Measurements from ENCODE around the gene FOSB. TPM values are rescaled to one million over a fixed set of nuclear protein-coding genes. Genes with fewer than 3 reads are reported as not detected.

The FOSB gene
- total RNA-seq, 2 experiments from 2014 or later, result 3.7 to 5.9 TPM

DNA sequence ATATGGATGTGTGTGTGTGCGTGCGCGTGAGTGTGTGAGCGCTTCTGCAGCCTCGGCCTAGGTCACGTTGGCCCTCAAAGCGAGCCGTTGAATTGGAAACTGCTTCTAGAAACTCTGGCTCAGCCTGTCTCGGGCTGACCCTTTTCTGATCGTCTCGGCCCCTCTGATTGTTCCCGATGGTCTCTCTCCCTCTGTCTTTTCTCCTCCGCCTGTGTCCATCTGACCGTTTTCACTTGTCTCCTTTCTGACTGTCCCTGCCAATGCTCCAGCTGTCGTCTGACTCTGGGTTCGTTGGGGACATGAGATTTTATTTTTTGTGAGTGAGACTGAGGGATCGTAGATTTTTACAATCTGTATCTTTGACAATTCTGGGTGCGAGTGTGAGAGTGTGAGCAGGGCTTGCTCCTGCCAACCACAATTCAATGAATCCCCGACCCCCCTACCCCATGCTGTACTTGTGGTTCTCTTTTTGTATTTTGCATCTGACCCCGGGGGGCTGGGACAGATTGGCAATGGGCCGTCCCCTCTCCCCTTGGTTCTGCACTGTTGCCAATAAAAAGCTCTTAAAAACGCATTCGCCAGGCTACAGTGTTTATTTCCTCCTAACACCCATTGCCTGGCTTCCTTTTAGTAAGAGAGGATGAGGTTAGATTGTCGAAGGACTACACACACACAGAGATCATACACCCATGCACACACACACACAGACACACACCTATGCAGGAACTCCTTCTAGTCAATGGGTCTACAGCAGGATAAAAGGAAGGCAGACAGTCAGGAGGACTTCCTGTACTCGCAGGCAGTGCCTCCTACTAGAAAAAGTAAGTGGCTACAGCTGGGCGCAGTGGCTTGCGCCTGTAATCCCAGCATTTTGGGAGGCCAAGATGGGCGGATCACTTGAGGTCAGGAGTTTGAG, 7.1 kb downstream of the FOSB start:
- peaks cover 10% of the 10 kb centered on the region for H3K36me3 Mint-ChIP-seq
- peak overlapping the region; percentile 36 for H3K27ac Mint-ChIP-seq
- H3K4me1 Mint-ChIP-seq (ENCODE audit: low read depth), result peaks cover 47% of the 10 kb centered on the region
- H3K4me3 Mint-ChIP-seq, result no peak overlapping the region
- no peak for DNase-seq
- CTCF ChIA-PET, result interaction anchor here (8.8 kb wide), 1 partner anchor 36 kb away, joined by 420 read pairs; no protein-coding TSS in a partner anchor
- no peaks in the 10 kb centered on the region for H3K9me3 Mint-ChIP-seq
- POLR2A ChIA-PET, result no interaction called here
- intact Hi-C loops (cut with micrococcal nuclease), result no loop called here
- H3K27me3 Mint-ChIP-seq, result no peaks in the 10 kb centered on the region

DNA sequence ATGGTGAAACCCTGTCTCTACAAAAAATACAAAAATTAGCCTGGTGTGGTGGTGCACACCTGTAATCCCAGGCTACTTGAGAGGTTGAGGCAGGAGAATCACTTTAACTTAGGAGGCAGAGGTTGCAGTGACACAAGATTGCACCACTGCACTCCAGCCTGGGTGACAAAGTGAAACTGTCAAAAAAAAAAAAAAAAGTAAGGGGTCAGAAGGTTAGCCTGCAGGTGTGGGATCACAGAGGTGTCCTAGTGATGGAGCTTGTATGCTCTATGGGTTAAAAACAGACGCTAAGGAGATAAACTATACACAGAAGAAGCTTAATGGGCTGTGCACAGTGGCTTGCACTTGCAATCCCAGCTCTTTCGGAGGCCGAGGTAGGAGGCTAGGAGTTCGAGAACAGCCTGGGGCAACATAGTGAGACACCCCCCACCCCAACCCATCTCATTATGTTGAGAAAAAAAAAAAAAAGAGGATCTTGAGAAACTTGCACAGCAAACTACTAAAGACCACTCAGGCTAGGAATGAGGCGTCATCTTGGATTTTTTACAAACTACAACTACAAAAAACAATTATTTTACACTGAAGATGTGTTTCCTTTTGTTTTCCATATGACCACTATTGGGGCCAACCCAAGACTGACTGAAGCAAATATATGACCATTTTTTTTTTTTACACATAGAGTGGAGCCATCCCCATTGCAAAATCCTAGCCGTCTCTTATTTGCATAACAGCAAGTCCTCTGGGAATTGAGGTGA, 7.9 kb downstream of the FOSB start:
- Mint-ChIP-seq H3K4me1 (ENCODE audit: low read depth) (peaks cover 39% of the 10 kb centered on the region), H3K4me3 (no peak overlapping the region), H3K27me3 (no peaks in the 10 kb centered on the region), H3K27ac (no peak overlapping the region), H3K9me3 (no peaks in the 10 kb centered on the region), H3K36me3 (peaks cover 10% of the 10 kb centered on the region)
- CTCF ChIA-PET, result interaction anchor here (1.4 to 8.8 kb wide), 2 partner anchors 9 to 37 kb away, joined by 3 to 420 read pairs; no protein-coding TSS in a partner anchor
- DNase-seq, result no peak
- intact Hi-C loops (cut with micrococcal nuclease), result no loop called here
- POLR2A ChIA-PET, result no interaction called here

DNA sequence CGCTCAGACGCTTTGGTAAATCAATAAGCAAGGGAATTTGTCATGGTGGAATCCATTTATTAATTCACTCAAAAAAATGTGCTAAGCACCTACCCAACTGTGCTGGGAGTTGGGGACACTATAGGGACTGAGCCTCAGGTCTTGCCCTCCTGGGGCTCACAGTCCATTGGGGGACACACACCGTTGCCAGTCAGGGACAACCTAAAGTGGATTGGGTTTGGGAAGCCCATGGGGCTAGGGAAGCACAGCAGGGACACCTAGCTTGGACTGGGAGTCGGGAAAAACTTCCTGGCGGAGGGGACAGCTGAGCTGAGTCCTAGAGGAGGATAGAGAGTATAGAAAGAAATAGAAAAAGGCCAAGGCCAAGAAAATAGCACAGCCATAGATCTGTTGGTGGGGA, 8.5 kb downstream of the FOSB start:
- H3K27me3 Mint-ChIP-seq, result no peaks in the 10 kb centered on the region
- H3K4me3 Mint-ChIP-seq, result no peak overlapping the region
- ChIA-PET CTCF (interaction anchor here (1.1 to 8.8 kb wide), 3 partner anchors 9 to 37 kb away, joined by 3 to 420 read pairs (median 4); no protein-coding TSS in a partner anchor), POLR2A (no interaction called here)
- no peak overlapping the region for H3K27ac Mint-ChIP-seq
- intact Hi-C loops (cut with micrococcal nuclease), result no loop called here
- DNase-seq, result no peak
- H3K9me3 Mint-ChIP-seq, result no peaks in the 10 kb centered on the region
- H3K36me3 Mint-ChIP-seq, result peaks cover 10% of the 10 kb centered on the region
- peaks cover 37% of the 10 kb centered on the region for H3K4me1 Mint-ChIP-seq (ENCODE audit: low read depth)

DNA sequence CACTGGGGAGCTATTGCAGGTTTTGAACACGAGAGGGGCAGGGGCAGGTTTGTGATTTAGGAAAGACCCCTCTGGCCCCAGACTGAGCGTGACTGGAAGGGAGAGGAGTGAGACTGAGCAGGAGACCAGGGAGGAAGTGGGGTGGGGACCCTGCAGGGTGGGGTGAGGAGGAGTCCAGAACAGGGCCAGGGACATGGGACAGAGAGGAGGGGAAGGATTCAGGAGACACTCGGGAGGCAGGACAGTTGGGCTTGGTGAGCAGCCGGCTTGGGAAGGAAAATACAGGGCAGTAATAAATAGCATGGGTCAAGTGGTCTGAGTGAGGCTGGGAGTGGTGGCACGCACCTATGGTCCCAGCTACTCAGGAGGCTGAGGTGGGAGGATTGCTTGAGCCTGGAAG, 9.4 kb downstream of the FOSB start:
- intact Hi-C loops (cut with micrococcal nuclease), result no loop called here
- peak overlapping the region; percentile 65 for H3K27ac Mint-ChIP-seq
- no peak for DNase-seq
- POLR2A ChIA-PET, result interaction anchor here (2.2 kb wide), 1 partner anchor 9 kb away, joined by 44 read pairs; the partner anchor contains the start of gene FOSB
- H3K9me3 Mint-ChIP-seq, result no peaks in the 10 kb centered on the region
- H3K4me3 Mint-ChIP-seq, result peak overlapping the region; percentile 46
- CTCF ChIA-PET, result interaction anchor here (1.1 to 8.8 kb wide), 5 partner anchors 9 to 74 kb away, joined by 4 to 420 read pairs (median 36); partner anchors contain the start of genes ERCC1, FOSB and PPP1R13L
- peaks cover 32% of the 10 kb centered on the region for H3K4me1 Mint-ChIP-seq (ENCODE audit: low read depth)
- no peaks in the 10 kb centered on the region for H3K27me3 Mint-ChIP-seq
- H3K36me3 Mint-ChIP-seq, result peaks cover 7% of the 10 kb centered on the region

DNA sequence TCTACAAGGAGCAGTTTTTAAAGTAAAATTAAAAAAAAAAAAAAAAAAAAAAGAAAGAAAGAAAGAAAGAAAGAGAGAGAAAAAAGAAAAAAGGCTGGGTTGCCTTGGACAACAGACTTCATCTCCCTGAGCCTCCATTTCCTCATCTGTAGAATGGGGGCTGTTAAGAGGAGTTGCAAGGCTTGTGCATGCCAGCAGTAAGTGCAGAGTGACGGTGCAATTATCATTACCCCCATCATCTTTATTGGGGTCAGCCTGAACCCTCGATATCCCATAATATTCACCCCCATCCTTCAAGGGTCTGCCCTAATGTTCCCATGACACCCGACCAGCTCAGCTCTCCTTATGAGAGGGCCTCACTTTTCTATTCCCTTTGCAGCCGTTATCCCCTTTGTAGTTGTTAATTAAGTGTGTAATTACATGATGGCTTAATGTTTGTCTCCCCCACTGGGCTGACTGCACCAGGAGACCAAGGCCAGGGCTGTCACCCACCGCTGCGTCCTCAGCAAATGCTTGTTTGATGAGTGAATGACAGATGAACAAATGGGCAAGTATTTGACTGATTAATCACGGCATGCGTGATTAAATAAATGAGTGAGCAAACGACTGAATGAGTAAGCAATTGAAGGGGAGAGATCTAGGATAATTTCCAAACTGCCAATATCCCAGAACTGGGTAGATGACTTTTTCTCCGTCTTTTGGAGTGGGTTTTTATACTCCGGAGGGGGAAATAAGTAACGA, 10.1 kb downstream of the FOSB start:
- intact Hi-C loops (cut with micrococcal nuclease), result loop anchor here (1.0 to 2.0 kb wide), 6 partner anchors 9 to 164 kb away; partner anchors contain the start of genes PPP1R13L and VASP
- DNase-seq, result peak; percentile 66
- Mint-ChIP-seq H3K27ac (peak overlapping the region; percentile 95), H3K9me3 (no peaks in the 10 kb centered on the region), H3K36me3 (peaks cover 4% of the 10 kb centered on the region), H3K4me3 (peak overlapping the region; percentile 61), H3K4me1 (ENCODE audit: low read depth) (peaks cover 29% of the 10 kb centered on the region), H3K27me3 (no peaks in the 10 kb centered on the region)
- POLR2A ChIA-PET, result interaction anchor here (0.8 to 2.2 kb wide), 7 partner anchors 10 to 168 kb away, joined by 3 to 44 read pairs (median 5); partner anchors contain the start of gene FOSB
- CTCF ChIA-PET, result interaction anchor here (0.7 to 8.8 kb wide), 30 partner anchors 10 to 300 kb away, joined by 3 to 420 read pairs (median 5); partner anchors contain the start of genes BLOC1S3, ERCC1, FOSB and GIPR

DNA sequence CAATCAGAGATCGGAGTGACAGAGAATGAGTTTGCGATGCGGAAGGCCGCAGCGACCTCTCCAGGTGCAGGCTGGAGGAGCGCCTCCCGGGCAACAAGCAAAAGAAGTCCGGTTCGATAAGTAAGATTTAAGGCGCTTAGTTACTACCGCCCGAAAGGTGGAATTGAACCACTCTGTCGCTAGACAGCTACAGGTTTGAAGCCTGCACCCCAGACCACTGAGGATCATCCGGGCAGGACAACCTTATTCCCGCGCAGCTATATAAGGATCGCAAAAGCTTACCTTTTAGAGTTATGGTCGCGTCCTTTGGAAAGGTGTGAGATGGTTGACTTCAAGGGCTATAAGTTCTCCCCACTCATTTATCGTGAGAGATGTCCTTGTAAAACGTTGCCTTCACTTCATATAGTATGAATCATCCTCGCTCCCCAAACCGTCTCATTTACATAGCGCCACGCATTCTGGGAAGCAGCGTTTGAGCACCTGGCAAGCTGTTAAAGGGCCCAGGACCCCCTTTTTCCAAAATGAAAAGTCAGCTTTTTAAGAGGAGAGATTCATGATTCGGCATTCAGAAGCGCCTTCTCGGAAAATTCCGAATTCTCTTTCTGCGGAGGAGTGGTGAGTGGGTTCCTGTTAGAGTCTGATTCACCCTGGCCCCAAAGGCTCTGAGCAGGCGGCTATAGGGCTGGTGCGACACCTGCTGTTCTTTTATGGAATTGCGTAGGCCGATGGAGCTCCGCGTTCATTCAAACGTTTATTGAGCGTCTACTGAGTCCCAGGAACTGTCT, 10.8 kb downstream of the FOSB start:
- H3K4me1 Mint-ChIP-seq (ENCODE audit: low read depth), result peaks cover 27% of the 10 kb centered on the region
- H3K9me3 Mint-ChIP-seq, result no peaks in the 10 kb centered on the region
- intact Hi-C loops (cut with micrococcal nuclease), result loop anchor here (1.0 to 2.0 kb wide), 7 partner anchors 9 to 164 kb away; partner anchors contain the start of genes PPP1R13L and VASP
- no peaks in the 10 kb centered on the region for H3K27me3 Mint-ChIP-seq
- H3K27ac Mint-ChIP-seq, result peak overlapping the region; percentile 95
- peaks cover 3% of the 10 kb centered on the region for H3K36me3 Mint-ChIP-seq
- ChIA-PET POLR2A (interaction anchor here (0.8 to 2.2 kb wide), 12 partner anchors 11 to 291 kb away, joined by 3 to 44 read pairs (median 3); partner anchors contain the start of genes FOSB and SIX5), CTCF (interaction anchor here (0.6 to 8.8 kb wide), 43 partner anchors 9 to 440 kb away, joined by 3 to 420 read pairs (median 4); partner anchors contain the start of genes BLOC1S3, ERCC1, FOSB and GIPR)
- H3K4me3 Mint-ChIP-seq, result peak overlapping the region; percentile 61
- peak; percentile 96 for DNase-seq

DNA sequence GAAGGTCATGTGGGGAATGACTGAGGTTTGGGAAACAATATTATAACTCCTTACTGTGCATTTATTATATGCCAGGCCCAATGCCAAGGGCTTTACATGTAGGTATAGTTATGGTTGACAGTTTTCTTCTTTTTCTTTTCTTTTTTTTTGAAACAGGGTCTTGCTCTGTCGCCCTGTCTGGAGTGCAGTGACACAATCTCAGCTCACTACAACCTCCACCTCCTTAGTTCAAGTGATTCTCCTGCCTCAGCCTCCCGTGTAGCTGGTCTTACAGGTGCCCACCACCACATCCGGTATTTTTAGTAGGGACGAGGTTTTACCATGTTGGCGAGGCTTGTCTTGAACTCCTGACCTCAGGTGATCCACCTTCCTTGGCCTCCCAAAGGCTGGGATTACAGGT, 15.2 kb downstream of the FOSB start:
- Mint-ChIP-seq H3K4me1 (ENCODE audit: low read depth) (peaks cover 23% of the 10 kb centered on the region), H3K27me3 (no peaks in the 10 kb centered on the region), H3K36me3 (peaks cover 3% of the 10 kb centered on the region), H3K4me3 (no peak overlapping the region), H3K27ac (no peak overlapping the region), H3K9me3 (no peaks in the 10 kb centered on the region)
- no peak for DNase-seq
- POLR2A ChIA-PET, result no interaction called here
- CTCF ChIA-PET, result interaction anchor here (1.2 to 4.9 kb wide), 2 partner anchors 43 to 71 kb away, joined by 5 to 125 read pairs; no protein-coding TSS in a partner anchor
- intact Hi-C loops (cut with micrococcal nuclease), result no loop called here

DNA sequence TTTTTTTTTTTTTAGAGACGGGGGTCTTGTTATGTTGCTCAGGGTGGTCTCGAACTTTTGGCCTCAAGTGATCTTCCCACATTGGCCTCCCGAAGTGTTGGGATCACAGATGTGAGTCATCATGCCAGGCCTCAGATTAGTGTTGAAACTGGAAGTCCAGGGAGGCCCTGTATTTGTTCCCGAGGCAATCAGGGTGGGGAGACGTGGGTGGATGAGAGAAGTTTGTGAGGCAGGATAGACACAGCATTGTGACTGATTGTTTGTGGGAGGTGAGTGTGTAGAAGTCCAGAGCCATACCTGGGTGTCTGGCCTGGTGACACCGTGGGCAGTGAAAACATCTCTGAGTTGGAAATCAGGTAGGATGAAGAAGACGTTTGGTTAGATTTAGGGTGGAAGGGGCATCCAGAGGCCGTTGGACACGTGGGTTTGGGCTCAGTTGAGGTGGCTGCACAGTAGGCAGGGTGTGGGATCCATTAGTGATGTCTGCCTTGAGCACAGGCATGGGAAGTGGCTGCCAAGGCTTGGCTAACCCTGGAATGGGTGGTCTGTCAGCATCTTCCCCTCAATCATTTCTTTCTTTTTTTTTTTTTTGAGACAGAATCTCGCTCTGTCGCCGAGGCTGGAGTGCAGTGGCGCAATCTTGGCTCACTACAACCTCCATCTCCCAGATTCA, 16.6 kb downstream of the FOSB start:
- CTCF ChIA-PET, result interaction anchor here (0.6 to 4.9 kb wide), 35 partner anchors 8 to 192 kb away, joined by 3 to 125 read pairs (median 6); partner anchors contain the start of genes ERCC1, FOSB, PPM1N and RTN2
- Mint-ChIP-seq H3K27ac (no peak overlapping the region), H3K4me3 (no peak overlapping the region), H3K4me1 (ENCODE audit: low read depth) (peaks cover 13% of the 10 kb centered on the region), H3K27me3 (no peaks in the 10 kb centered on the region), H3K9me3 (no peaks in the 10 kb centered on the region), H3K36me3 (no peaks in the 10 kb centered on the region)
- POLR2A ChIA-PET, result interaction anchor here (0.6 to 1.6 kb wide), 3 partner anchors 11 to 45 kb away, joined by 4 to 5 read pairs (median 5); no protein-coding TSS in a partner anchor
- no peak for DNase-seq
- intact Hi-C loops (cut with micrococcal nuclease), result no loop called here

DNA sequence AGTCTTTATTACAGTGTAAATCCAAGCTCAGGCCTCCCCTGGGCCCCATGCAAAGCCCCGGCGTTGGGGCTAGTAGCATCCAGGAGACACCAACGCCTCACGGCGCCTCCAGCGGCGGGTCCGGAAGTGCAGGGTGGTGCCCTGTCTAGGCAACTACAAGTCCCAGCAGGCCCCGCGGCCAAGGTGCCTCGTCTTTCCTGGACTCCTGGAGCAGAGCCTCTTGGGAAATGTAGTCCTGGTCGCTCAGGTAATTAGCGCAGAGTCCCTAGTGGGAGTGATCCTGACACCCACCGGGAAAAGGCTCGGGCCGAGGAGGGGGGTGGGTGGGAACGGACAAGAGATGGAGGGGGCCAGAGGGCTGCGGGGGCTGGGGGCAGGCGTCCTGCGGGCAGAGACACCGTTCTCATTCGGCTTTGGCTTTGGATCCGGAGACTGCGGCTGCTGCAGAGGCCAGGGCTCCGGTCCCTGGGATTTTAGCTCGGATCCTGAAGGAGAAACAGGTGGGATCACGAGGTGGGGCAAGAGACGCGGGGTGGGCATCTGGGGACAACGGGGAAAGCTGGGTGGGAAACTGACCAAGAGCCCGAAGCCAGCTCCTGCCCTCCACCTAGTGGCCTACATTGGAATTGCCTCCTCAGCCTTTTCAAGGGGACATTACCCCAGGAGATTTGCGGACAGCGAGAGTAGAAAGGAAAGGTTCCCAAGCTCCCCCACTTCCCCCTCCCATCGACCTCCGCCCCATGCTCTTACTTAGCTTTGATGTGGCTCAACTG, 17.7 kb downstream of the FOSB start:
- H3K27ac Mint-ChIP-seq, result peak overlapping the region; percentile 60
- H3K4me3 Mint-ChIP-seq, result peak overlapping the region; percentile 86
- ChIA-PET CTCF (interaction anchor here (0.6 to 4.9 kb wide), 51 partner anchors 9 to 447 kb away, joined by 3 to 125 read pairs (median 5); partner anchors contain the start of genes EML2, ERCC1, FOSB and PPM1N), POLR2A (interaction anchor here (0.5 to 1.6 kb wide), 6 partner anchors 10 to 182 kb away, joined by 3 to 5 read pairs (median 4); partner anchors contain the start of gene GIPR)
- H3K4me1 Mint-ChIP-seq (ENCODE audit: low read depth), result peaks cover 9% of the 10 kb centered on the region
- H3K36me3 Mint-ChIP-seq, result no peaks in the 10 kb centered on the region
- no peaks in the 10 kb centered on the region for H3K27me3 Mint-ChIP-seq
- DNase-seq, result peak; percentile 99
- H3K9me3 Mint-ChIP-seq, result no peaks in the 10 kb centered on the region
- intact Hi-C loops (cut with micrococcal nuclease), result no loop called here

All from activated CD4-positive, alpha-beta memory T cell treated with anti-CD3 and anti-CD28 coated beads for 36 hours (primary cell).